GM12878 (cell line): Measurements from ENCODE around the gene KEL. TPM values are rescaled to one million over a fixed set of nuclear protein-coding genes. Genes with fewer than 3 reads are reported as not detected.

ENCODE experiments used
- ATAC-seq: fragments of 200-7000 bp; cut with Tn5 transposase; 3 replicates; pipeline ENCODE4 v1.9.1; 2020; ENCODE audit warnings: mild to moderate bottlenecking, moderate library complexity
- BruUV-seq: library from RNA; stranded (reverse); fragments of 400-500 nt; replicated peaks from 2 replicates; lab custom pipeline; 2021; lab: Mats Ljungman, UMichigan
- CTCF ChIA-PET: fragments of 300-600 bp; sonication (Branson Sonifier 250); formaldehyde crosslinking; extraction: SDS; loops from one replicate; lab custom pipeline; 2021; ENCODE audit warnings: inconsistent platforms; lab: Yijun Ruan, JAX
- POLR2A ChIA-PET: fragments of 350-600 bp; formaldehyde crosslinking; extraction: SDS; loops from one replicate; lab custom pipeline; 2021; ENCODE audit warnings: inconsistent platforms; lab: Charles Lee
- RAD21 ChIA-PET: fragments of 300-600 bp; sonication (Branson Sonifier 250); formaldehyde crosslinking; loops from one replicate; lab custom pipeline; 2023; ENCODE audit warnings: antibody characterized with exemption; ENCODE audit not compliant: unreplicated experiment; lab: Charles Lee
- SMC1A ChIA-PET: fragments of 300-600 bp; sonication (Branson Sonifier 250); formaldehyde crosslinking; loops from one replicate; lab custom pipeline; 2023; ENCODE audit not compliant: unreplicated experiment, uncharacterized antibody; lab: Charles Lee
- DNase-seq: peaks from one replicate; pipeline ENCODE4 v3.0.0-alpha.2; 2011; ENCODE audit warnings: low read depth, low spot score
- FAIRE-seq: peaks from 3 replicates; lab custom pipeline; 2011; peaks lifted over from hg19 to GRCh38; lab: Jason Lieb, UNC
- H2AFZ ChIP-seq: 2 replicates; pipeline ENCODE4 v1.6.0; 2011; ENCODE audit warnings: low read depth, low read length, control low read depth; ENCODE audit not compliant: control insufficient read depth
- H3K27ac ChIP-seq: 2 replicates; pipeline ENCODE4 v1.5.1; 2011; ENCODE audit warnings: control low read depth; ENCODE audit not compliant: control insufficient read depth, insufficient read depth
- H3K27me3 ChIP-seq, 2 experiments: replicated peaks in 1 of 2; 2 replicates each; pipeline versions ENCODE4 v1.6.0 to v1.6.1; 2011; ENCODE audit warnings: low read length in 1 of 2; ENCODE audit not compliant: control insufficient read depth in 2 of 2, insufficient read depth in 2 of 2
- H3K36me3 ChIP-seq, 2 experiments: 2 replicates each; pipeline ENCODE4 v1.5.1; 2011; ENCODE audit warnings: low read length in 1 of 2; ENCODE audit not compliant: control insufficient read depth in 2 of 2, insufficient read depth in 2 of 2
- H3K4me1 ChIP-seq: 2 replicates; pipeline ENCODE4 v1.6.1; 2011; ENCODE audit warnings: mild to moderate bottlenecking, low read length, moderate library complexity, mixed read lengths; ENCODE audit not compliant: control insufficient read depth, insufficient read depth
- H3K4me2 ChIP-seq: 2 replicates; pipeline ENCODE4 v1.6.0; 2011; ENCODE audit warnings: control low read depth; ENCODE audit not compliant: control insufficient read depth, insufficient read depth
- H3K4me3 ChIP-seq: fragments of 200-600 bp; sonication (generic); 2 replicates; pipeline ENCODE4 v1.5.1; 2016
- H3K79me2 ChIP-seq: 2 replicates; pipeline ENCODE4 v1.6.0; 2011; ENCODE audit warnings: low read length; ENCODE audit not compliant: control insufficient read depth, insufficient read depth
- H3K9ac ChIP-seq: 2 replicates; pipeline ENCODE4 v1.8.0; 2011; ENCODE audit warnings: low read length, control low read depth, mixed read lengths; ENCODE audit not compliant: control insufficient read depth, insufficient read depth
- H3K9me3 ChIP-seq: replicated peaks from 3 replicates; pipeline ENCODE4 v1.5.1; 2011; ENCODE audit warnings: mild to moderate bottlenecking, low read length; ENCODE audit not compliant: control insufficient read depth, insufficient read depth
- H4K20me1 ChIP-seq: 2 replicates; pipeline ENCODE4 v1.6.0; 2011; ENCODE audit not compliant: control insufficient read depth, insufficient read depth
- CREB1 ChIP-seq: IDR thresholded peaks from 2 replicates; pipeline ENCODE4 v1.6.1; 2012; ENCODE audit warnings: low read depth, mild to moderate bottlenecking, inconsistent platforms
- CREM ChIP-seq: IDR thresholded peaks from 2 replicates; pipeline ENCODE4 v1.6.1; 2014; ENCODE audit warnings: antibody characterized with exemption, low read depth
- EED ChIP-seq: sonication (generic); IDR thresholded peaks from 2 replicates; pipeline ENCODE4 v1.6.1; 2016; ENCODE audit warnings: antibody characterized with exemption, low read depth
- MXI1 ChIP-seq: fragments of 150-350 bp; IDR thresholded peaks from 2 replicates; pipeline ENCODE4 v1.6.1; 2011; ENCODE audit warnings: low read depth, mild to moderate bottlenecking, inconsistent platforms, low read length, improper control_type of control experiment
- SIN3A ChIP-seq: IDR thresholded peaks from 2 replicates; pipeline ENCODE4 v1.6.1; 2012; ENCODE audit warnings: low read depth, low read length, improper control_type of control experiment
- SKIL ChIP-seq: fragments of 450-650 bp; IDR thresholded peaks from 2 replicates; pipeline ENCODE4 v1.6.1; 2017; ENCODE audit warnings: mild to moderate bottlenecking, low read depth, inconsistent platforms; ENCODE audit not compliant: poor library complexity, severe bottlenecking
- SMAD5 ChIP-seq: IDR thresholded peaks from 2 replicates; pipeline ENCODE4 v1.6.1; 2016; ENCODE audit warnings: antibody characterized with exemption, low read depth
- SPI1 ChIP-seq: IDR thresholded peaks from 2 replicates; pipeline ENCODE4 v1.6.1; 2011; ENCODE audit warnings: low read depth, mild to moderate bottlenecking, low read length, moderate library complexity, borderline replicate concordance; ENCODE audit not compliant: insufficient read depth
- SREBF2 ChIP-seq: IDR thresholded peaks from 2 replicates; pipeline ENCODE4 v1.6.1; 2012; ENCODE audit warnings: mild to moderate bottlenecking, low read length
- STAT1 ChIP-seq: fragments of 450-650 bp; conservative IDR thresholded peaks from 2 replicates; pipeline ENCODE4 v1.6.1; 2014; ENCODE audit warnings: antibody characterized with exemption, mild to moderate bottlenecking
- USF2 ChIP-seq: IDR thresholded peaks from 2 replicates; pipeline ENCODE4 v1.6.1; 2011; ENCODE audit warnings: low read depth, low read length, improper control_type of control experiment, borderline replicate concordance
- ZBTB4 ChIP-seq: fragments of 450-650 bp; formaldehyde crosslinking; IDR thresholded peaks from 2 replicates; pipeline ENCODE4 v1.4.0; 2022; ENCODE audit warnings: mild to moderate bottlenecking, moderate library complexity
- WGBS: methylation state at CpG from one replicate; pipeline ENCODE4 v1.1.6; 2016; ENCODE audit warnings: low lambda C conversion rate; ENCODE audit not compliant: insufficient replicate concordance, insufficient coverage; ENCODE audit errors: missing lambda C conversion rate; 5-methylcytosine and 5-hydroxymethylcytosine counted together
- in situ Hi-C: fragments of 300-500 bp; cut with MboI; formaldehyde crosslinking; loops from 9 replicates; pipeline ENCODE4 v1.14.3; 2018; ENCODE audit warnings: mixed read lengths
- intact Hi-C: fragments of 100-400 bp; cut with micrococcal nuclease; formaldehyde crosslinking; loops from one replicate; pipeline ENCODE4 v1.14.2; 2022; ENCODE audit not compliant: unreplicated experiment
- polyA plus RNA-seq, 11 experiments: library from polyadenylated mRNA; depleted of rRNA in 4 of 11; unstranded in 6 of 11; stranded (reverse) in 5 of 11; fragments of >200 nt; fragmentation: Nextera tagmentation in 4 of 11; fragmentation: Illumina TruSeq in 1 of 11; extraction: Ambion mirVana in 4 of 11; extraction: Trizol in 1 of 11; gene quantifications; 1 replicate in 1 of 11; 2 replicates in 10 of 11; pipeline versions ENCODE4 v1.2.1 to v1.2.3, GENCODE V29; 2011 to 2016; ENCODE audit warnings: inconsistent platforms in 2 of 11, missing spikeins in 2 of 11, low read depth in 1 of 11
- total RNA-seq, 4 experiments: library from RNA; depleted of rRNA in 3 of 4; stranded (reverse); fragments of >200 nt in 3 of 4; fragmentation: Illumina TruSeq in 1 of 4; extraction: Trizol in 1 of 4; gene quantifications; 2 replicates each; pipeline versions ENCODE4 v1.2.1 to v1.2.3, GENCODE V29; 2013 to 2021

Gene KEL
- total and polyA plus RNA-seq, 10 of the 15 experiments (the other 5 are each of a cell fraction or from before 2014, with no cell fraction given): 0.10 to 0.73 (median 0.23) TPM; not detected in 2

GRCh38 chr7:142910031-142910433 is 52.1 kb downstream of the KEL start:
- 43% methylated on average over 2 of the region's 2 CpGs for WGBS
- BruUV-seq: no TSS peak
- Histone ChIP-seq H4K20me1 (no peaks in the 10 kb centered on the region), H3K9ac (no peak overlapping the region), H3K27me3 (peaks cover 0 to 2% of the 10 kb centered on the region in 2 experiments; a peak in 2 of 4 replicates), H3K9me3 (no peaks in the 10 kb centered on the region), H3K79me2 (no peaks in the 10 kb centered on the region), H3K4me2 (no peak overlapping the region)
- intact Hi-C loops: no loop called here
- FAIRE-seq: no peak
- ATAC-seq: no peak
- RAD21 ChIA-PET: no interaction called here
- no peak for TF ChIP-seq ZBTB4 (CRISPR knock-in tag)
- no peak for TF ChIP-seq SKIL
- TF ChIP-seq USF2: no peak
- TF ChIP-seq SREBF2: no peak
- no peak for TF ChIP-seq STAT1
- no peak for TF ChIP-seq SPI1
- TF ChIP-seq EED: no peak
- no peak for TF ChIP-seq MXI1
- no peak for TF ChIP-seq SMAD5
- no peak for TF ChIP-seq SIN3A
- no peak for TF ChIP-seq CREB1
- TF ChIP-seq CREM: no peak
- TF ChIP-seq, all 136 proteins: peak for 0
- SMC1A ChIA-PET: interaction anchor here (0.8 to 1.2 kb wide), 4 partner anchors 59 to 309 kb away, joined by 3 to 4 read pairs (median 3); no protein-coding TSS in a partner anchor
- CTCF ChIA-PET: interaction anchor here (0.8 to 1.7 kb wide), 8 partner anchors 10 to 305 kb away, joined by 3 to 6 read pairs (median 4); no protein-coding TSS in a partner anchor
- Histone ChIP-seq H3K36me3 (no peaks in the 10 kb centered on the region), H2AFZ (no peak overlapping the region), H3K4me1 (no peaks in the 10 kb centered on the region), H3K4me3 (no peak overlapping the region), H3K27ac (no peak overlapping the region)
- POLR2A ChIA-PET: no interaction called here
- no peak for DNase-seq
- in situ Hi-C loops: no loop called here
